ENCODE measurements around the gene JAK1.

GRCh38 chr1:64928325-64928724, 38.0 kb downstream of the JAK1 start:
- TF ChIP-seq CTCF (IDR thresholded peaks at IDR 0.05; ENCODE audit: extremely low read depth in 1 of 2, insufficient read depth in 1 of 2, low read depth in 1 of 2, low read length in 2 of 2) (no peak), POLR2AphosphoS5 (IDR thresholded peaks at IDR 0.05; ENCODE audit: insufficient read depth, low read depth, low read length) (no peak), POLR2A (IDR thresholded peaks at IDR 0.05; ENCODE audit: low read depth, low read length) (no peak)

Data from endothelial cell of umbilical vein (primary cell).